Suppressor macrophage treated with lipopolysaccharide for 1 hour (primary cell): ENCODE data around the gene VPS16.
A peak's percentile ranks its signal among the peaks of the same experiment; 100 is the strongest.

ENCODE experiments used
- DNase-seq, 3 donors: peaks; one replicate each; pipeline ENCODE4 v3.0.0-alpha.2; 2020 to 2022

VPS16 gene

GRCh38 chr20:2840138-2840966 lies at the start of gene VPS16, which contains the start of gene PCED1A:
Gene VPS16 (plus strand): TSS chr20:2840745. CDS start chr20:2840775, 30 bp downstream.
Gene PCED1A (minus strand): TSS chr20:2840655. CDS start chr20:2839912, 743 bp downstream.
- peak; percentile 91 to 96 (median 94) for DNase-seq

GRCh38 chr20:2793471-2793870 lies 47.1 kb upstream of the VPS16 start:
- no peak for DNase-seq

DNA sequence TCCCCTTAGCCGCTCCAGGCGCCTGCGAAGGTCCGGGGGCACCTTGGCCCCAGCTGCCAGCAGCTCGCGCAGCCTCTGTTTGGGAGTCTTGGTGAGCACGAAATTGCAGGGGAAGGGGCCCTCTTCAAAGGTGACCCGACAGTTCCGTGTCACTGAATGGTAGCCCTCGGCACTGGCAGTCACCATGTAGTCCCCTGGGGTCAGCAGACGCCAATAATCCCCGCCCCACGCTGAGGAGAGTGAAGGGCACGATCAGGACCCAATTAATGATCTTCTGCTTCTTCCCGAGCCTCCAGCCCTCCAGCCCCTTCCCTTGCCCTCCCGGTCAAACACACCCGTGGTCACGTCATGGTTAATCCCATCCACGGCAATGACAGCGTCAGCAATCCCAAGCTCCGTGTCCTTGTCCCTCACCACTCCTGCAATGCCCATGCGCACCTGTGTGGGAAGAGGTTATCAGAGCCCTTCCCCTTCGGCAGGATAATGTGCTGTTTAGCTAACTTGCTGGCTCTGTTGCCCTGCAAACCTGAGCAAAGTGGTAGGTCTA lies 46.3 kb upstream of the VPS16 start:
- no peak for DNase-seq

GRCh38 chr20:2794866-2795447 lies 45.6 kb upstream of the VPS16 start:
- no peak for DNase-seq

DNA sequence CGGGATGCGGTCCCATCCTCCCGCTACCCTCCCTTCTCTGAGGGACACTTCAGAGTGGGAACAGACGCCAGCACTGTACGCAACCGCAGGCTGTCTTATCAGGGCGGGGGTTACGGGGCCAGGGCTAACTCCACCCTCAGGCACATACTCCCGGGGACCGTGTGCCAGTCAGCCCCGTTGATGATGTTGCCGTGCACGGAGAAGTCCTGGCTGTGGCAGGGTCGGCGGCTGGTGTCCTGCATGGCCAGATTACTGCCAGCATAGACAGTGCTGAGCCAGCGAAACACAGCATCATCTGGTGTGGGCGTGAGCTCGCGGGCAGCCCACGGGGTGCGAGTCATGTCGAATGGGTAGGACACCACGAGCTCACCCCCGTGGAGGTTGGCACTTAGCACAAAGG lies 45.1 kb upstream of the VPS16 start:
- peak; percentile 32 to 36 (median 34) for DNase-seq

DNA sequence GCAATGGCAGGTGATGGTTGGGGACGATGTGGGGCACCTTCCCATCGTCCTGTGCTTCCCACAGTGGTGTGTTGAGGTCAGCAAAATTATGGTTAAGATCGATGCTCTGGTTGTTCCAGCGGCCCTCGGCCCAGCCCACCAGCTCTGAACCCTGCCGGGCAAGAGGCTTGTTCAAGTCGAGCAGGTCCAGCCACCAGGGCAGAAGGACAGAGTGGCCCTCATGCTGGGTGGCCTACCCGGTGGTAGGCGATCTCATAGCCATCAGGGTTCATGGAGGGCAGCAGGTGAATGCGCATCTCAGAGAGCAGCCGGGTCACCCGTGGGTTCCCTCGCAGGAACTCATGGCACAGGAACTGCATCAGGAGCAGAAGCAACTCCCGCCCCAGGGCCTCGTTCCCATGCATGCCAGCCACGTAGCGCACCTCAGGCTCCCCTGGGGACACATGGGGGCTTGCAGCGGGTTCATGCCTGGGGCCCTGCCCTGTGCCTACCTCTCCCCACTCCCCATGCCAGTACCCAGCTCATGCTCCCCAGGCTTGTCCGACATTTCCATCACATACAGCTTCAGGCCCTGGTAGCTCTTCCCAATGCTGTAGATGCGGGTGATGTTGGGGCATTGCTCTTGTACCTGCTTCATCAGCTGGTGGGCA lies 44.4 kb upstream of the VPS16 start:
- DNase-seq, result no peak

DNA sequence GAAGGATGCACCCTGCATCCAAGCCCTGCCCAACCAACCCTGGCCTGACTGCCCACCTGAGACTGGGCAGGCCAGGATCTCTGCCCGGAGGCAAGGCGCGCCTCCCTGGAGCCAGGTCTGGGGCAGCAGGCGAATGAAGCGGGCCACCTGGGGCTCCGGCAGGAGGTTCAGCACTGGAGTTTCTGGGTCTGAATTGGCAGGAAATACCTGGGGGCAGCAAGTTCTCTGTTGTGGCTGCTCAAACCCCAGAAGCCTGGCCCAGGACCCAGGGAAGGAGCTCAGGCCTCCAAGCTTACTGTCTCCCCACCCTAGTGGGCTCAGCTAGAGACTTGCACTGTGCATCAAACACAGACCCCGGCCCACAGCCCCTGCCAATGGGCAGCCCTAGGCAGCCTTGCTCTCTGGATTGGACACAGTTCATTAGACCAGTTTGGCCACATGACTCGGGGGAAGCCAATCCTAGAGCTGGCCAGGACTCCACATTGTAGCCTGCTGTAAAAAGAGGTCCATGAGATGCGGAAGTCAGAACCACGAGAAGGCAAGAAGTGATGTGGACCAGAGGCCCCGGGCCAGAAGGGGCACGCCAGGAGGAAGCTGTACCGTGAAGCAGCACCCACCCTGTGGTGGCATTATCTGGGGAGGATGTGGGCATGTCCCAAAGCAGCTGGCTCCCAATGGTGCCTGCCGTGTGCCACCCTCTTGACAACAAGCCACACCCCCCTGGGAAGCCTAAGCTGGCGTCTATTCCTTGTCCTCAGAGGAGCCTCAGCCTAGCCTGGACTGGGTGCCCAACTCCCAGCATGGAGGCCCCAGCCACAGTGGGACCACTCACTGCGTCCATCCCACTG lies 43.2 kb upstream of the VPS16 start:
- peak in 2 of 3 donors; percentile 29 to 31 for DNase-seq

GRCh38 chr20:2798095-2798805 lies 42.3 kb upstream of the VPS16 start:
- DNase-seq, result no peak

GRCh38 chr20:2798814-2799213 lies 41.7 kb upstream of the VPS16 start:
- no peak for DNase-seq

GRCh38 chr20:2799271-2799670 lies 41.3 kb upstream of the VPS16 start:
- DNase-seq, result no peak

- DNase-seq, result peak in 1 of 3 donors; percentile 20
Observed at GRCh38 chr20:2799688-2800520, 40.6 kb upstream of the VPS16 start.

- peak; percentile 84 to 95 (median 85) for DNase-seq
Observed at GRCh38 chr20:2800521-2801285, 39.8 kb upstream of the VPS16 start, which contains the start of gene CPXM1. Gene CPXM1 (minus strand): TSS chr20:2800627. CDS start chr20:2800572, 55 bp downstream.

DNA sequence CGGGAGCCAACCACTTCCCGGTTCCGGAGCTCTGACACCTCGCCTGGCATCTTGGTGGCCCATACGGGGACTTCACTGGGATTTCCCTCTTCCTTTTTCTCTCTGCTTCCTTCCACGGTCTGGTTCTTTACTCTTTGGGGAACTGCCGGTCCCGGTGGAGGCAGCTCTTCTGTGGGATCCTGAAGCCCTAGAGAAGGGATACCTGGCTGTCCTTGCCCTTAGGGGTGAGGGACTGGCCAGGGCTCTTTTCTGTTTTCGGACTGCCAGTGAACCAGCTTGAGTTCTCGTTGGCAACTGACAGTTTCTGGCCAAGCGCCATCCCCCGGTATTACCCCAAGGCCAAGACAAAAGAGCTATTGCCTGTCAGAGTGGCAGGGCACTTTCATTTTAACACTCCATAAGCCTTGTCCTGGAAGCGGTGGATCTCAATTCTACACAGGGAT lies 39.2 kb upstream of the VPS16 start:
- no peak for DNase-seq

- no peak for DNase-seq
Observed at GRCh38 chr20:2804041-2804828, 36.3 kb upstream of the VPS16 start.

- peak in 1 of 3 donors; percentile 28 for DNase-seq
Observed at GRCh38 chr20:2804852-2805688, 35.5 kb upstream of the VPS16 start.

GRCh38 chr20:2805689-2806350 lies 34.7 kb upstream of the VPS16 start:
- DNase-seq, result no peak

GRCh38 chr20:2806351-2806701 lies 34.2 kb upstream of the VPS16 start:
- no peak for DNase-seq

DNA sequence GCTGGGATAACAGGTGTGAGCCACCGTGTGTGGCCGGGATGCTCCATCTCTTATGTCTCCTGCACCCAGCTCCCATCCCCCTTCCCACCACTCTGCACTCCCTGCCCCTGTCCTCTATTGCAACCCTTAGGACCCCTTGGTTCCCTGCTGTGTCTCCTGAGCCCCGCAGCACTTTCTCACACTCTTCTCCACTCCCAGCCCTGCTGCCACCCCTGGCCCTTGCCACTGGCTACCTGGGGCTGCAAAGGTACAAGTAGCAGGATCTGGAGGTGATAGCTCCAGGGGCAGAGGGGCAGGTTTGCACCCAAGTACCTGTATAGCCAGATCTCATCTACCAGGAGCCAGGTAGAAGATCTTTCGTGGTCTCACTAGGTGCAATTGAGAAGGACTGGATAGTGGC lies 33.5 kb upstream of the VPS16 start:
- no peak for DNase-seq
